ENCODE results near the gene GUCA2A.
"Not testable (repeated sequence)": the region's sequence is repeated elsewhere in the genome, so short reads cannot be mapped to it uniquely, and the experiment has no call there.

GUCA2A gene

GRCh38 chr1:42164551-42165420 is at the start of gene GUCA2A:
Gene GUCA2A, minus strand, starts transcription at chr1:42164745. Its CDS starts 33 bp downstream, at chr1:42164712.
- Mint-ChIP-seq H3K4me3 (no peak within 1 kb of the TSS), H3K9me3 (peaks cover 12% of the 10 kb centered on the region), H3K27ac (peak within 1 kb of the TSS in 1 of 3 experiments; percentile 8), H3K36me3 (ENCODE audit: low read depth) (no peaks in the 10 kb centered on the region), H3K27me3 (ENCODE audit: low read depth) (peaks cover 12% of the 10 kb centered on the region), H3K4me1 (peaks cover 19% of the 10 kb centered on the region)
- no peak for TF ChIP-seq CTCF (IDR thresholded peaks at IDR 0.05; ENCODE audit: unreplicated experiment in 3 of 3)

- no peak overlapping the region for H3K27ac Mint-ChIP-seq
- H3K36me3 Mint-ChIP-seq (ENCODE audit: low read depth), result peaks cover 76% of the 10 kb centered on the region
- H3K4me3 Mint-ChIP-seq, result no peak overlapping the region
- H3K9me3 Mint-ChIP-seq, result peaks cover 33% of the 10 kb centered on the region
- H3K27me3 Mint-ChIP-seq (ENCODE audit: low read depth), result no peaks in the 10 kb centered on the region
- H3K4me1 Mint-ChIP-seq, result no peaks in the 10 kb centered on the region
- no peak for TF ChIP-seq CTCF (IDR thresholded peaks at IDR 0.05; ENCODE audit: unreplicated experiment in 3 of 3)
These were observed 46.7 kb upstream of the GUCA2A start for GRCh38 chr1:42211224-42211623.

GRCh38 chr1:42210421-42211133 is 46.0 kb upstream of the GUCA2A start:
- peaks cover 81% of the 10 kb centered on the region for H3K36me3 Mint-ChIP-seq (ENCODE audit: low read depth)
- no peak overlapping the region for H3K4me3 Mint-ChIP-seq
- no peak overlapping the region for H3K27ac Mint-ChIP-seq
- peaks cover 36% of the 10 kb centered on the region for H3K9me3 Mint-ChIP-seq
- H3K27me3 Mint-ChIP-seq (ENCODE audit: low read depth), result peaks cover 3% of the 10 kb centered on the region
- no peaks in the 10 kb centered on the region for H3K4me1 Mint-ChIP-seq
- no peak for TF ChIP-seq CTCF (IDR thresholded peaks at IDR 0.05; ENCODE audit: unreplicated experiment in 3 of 3)

- H3K4me1 Mint-ChIP-seq, result no peaks in the 10 kb centered on the region
- H3K9me3 Mint-ChIP-seq, result peaks cover 40% of the 10 kb centered on the region
- H3K4me3 Mint-ChIP-seq, result no peak overlapping the region
- H3K36me3 Mint-ChIP-seq (ENCODE audit: low read depth), result peaks cover 81% of the 10 kb centered on the region
- peaks cover 3% of the 10 kb centered on the region for H3K27me3 Mint-ChIP-seq (ENCODE audit: low read depth)
- TF ChIP-seq CTCF (IDR thresholded peaks at IDR 0.05; ENCODE audit: unreplicated experiment in 3 of 3), result no peak
- peak overlapping the region in 1 of 3 experiments; percentile 47 for H3K27ac Mint-ChIP-seq
These were observed 45.1 kb upstream of the GUCA2A start for GRCh38 chr1:42209526-42210251.

- H3K4me3 Mint-ChIP-seq; H3K27me3 Mint-ChIP-seq (ENCODE audit: low read depth); H3K4me1 Mint-ChIP-seq; H3K27ac Mint-ChIP-seq: not testable (repeated sequence)
- Mint-ChIP-seq H3K9me3 (peaks cover 41% of the 10 kb centered on the region), H3K36me3 (ENCODE audit: low read depth) (peaks cover 84% of the 10 kb centered on the region)
These were observed 42.4 kb upstream of the GUCA2A start for GRCh38 chr1:42206930-42207329.

- H3K4me1 Mint-ChIP-seq, result no peaks in the 10 kb centered on the region
- H3K27me3 Mint-ChIP-seq (ENCODE audit: low read depth), result peaks cover 3% of the 10 kb centered on the region
- H3K4me3 Mint-ChIP-seq, result no peak overlapping the region
- TF ChIP-seq CTCF (IDR thresholded peaks at IDR 0.05; ENCODE audit: unreplicated experiment in 3 of 3), result no peak
- peaks cover 84% of the 10 kb centered on the region for H3K36me3 Mint-ChIP-seq (ENCODE audit: low read depth)
- H3K27ac Mint-ChIP-seq, result no peak overlapping the region
- peaks cover 38% of the 10 kb centered on the region for H3K9me3 Mint-ChIP-seq
These were observed 41.6 kb upstream of the GUCA2A start for GRCh38 chr1:42206164-42206563.
